IMR-90 (cell line): Measurements from ENCODE around the gene ERICH6B.

Experiments used
- FOS ChIP-seq: fragments of 150-350 bp; IDR thresholded peaks from 2 replicates; pipeline ENCODE4 v1.6.1; 2016; ENCODE audit warnings: low read depth, low read length
- MXI1 ChIP-seq: IDR thresholded peaks from 2 replicates; pipeline ENCODE4 v1.6.1; 2012; ENCODE audit warnings: low read depth, mild to moderate bottlenecking, low read length, moderate library complexity, borderline replicate concordance
- POLR2A ChIP-seq: IDR thresholded peaks from 2 replicates; pipeline ENCODE4 v1.6.1; 2012; ENCODE audit warnings: mild to moderate bottlenecking, low read depth, low read length
- TF ChIP-seq, protein P1 (sequence below): conservative IDR thresholded peaks from 2 replicates; pipeline ENCODE4 v1.5.1; 2012; ENCODE audit warnings: mild to moderate bottlenecking, low read depth, low read length, improper control_type of control experiment
- TF ChIP-seq, protein P2 (sequence below): fragments of 150-350 bp; IDR thresholded peaks from 2 replicates; pipeline ENCODE4 v1.6.1; 2017; ENCODE audit warnings: mild to moderate bottlenecking, antibody characterized with exemption, low read length, low read depth

DNA sequence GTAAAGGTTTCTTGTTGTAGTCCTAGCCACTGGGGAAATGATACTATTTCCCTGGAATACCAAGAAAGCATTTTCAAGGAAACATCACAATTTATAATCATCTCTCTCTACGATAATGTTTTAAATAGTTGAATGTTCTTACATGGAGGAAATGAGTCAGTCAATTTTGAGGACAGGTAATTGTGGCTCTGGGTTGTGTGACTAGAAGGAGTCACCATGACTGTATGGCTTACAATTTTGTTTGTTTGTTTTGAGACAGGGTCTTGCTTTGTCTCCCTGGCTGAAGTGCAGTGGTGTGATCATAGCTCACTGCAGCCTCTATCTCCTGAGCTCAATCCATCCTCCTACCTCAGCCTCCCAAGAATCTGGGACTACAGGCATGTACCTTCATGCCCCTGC, 103.4 kb downstream of the ERICH6B start:
- TF ChIP-seq, protein P1, sequence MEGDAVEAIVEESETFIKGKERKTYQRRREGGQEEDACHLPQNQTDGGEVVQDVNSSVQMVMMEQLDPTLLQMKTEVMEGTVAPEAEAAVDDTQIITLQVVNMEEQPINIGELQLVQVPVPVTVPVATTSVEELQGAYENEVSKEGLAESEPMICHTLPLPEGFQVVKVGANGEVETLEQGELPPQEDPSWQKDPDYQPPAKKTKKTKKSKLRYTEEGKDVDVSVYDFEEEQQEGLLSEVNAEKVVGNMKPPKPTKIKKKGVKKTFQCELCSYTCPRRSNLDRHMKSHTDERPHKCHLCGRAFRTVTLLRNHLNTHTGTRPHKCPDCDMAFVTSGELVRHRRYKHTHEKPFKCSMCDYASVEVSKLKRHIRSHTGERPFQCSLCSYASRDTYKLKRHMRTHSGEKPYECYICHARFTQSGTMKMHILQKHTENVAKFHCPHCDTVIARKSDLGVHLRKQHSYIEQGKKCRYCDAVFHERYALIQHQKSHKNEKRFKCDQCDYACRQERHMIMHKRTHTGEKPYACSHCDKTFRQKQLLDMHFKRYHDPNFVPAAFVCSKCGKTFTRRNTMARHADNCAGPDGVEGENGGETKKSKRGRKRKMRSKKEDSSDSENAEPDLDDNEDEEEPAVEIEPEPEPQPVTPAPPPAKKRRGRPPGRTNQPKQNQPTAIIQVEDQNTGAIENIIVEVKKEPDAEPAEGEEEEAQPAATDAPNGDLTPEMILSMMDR, result no peak
- TF ChIP-seq FOS, result no peak
- no peak for TF ChIP-seq POLR2A
- TF ChIP-seq MXI1, result no peak
- TF ChIP-seq, protein P2, sequence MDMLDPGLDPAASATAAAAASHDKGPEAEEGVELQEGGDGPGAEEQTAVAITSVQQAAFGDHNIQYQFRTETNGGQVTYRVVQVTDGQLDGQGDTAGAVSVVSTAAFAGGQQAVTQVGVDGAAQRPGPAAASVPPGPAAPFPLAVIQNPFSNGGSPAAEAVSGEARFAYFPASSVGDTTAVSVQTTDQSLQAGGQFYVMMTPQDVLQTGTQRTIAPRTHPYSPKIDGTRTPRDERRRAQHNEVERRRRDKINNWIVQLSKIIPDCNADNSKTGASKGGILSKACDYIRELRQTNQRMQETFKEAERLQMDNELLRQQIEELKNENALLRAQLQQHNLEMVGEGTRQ, result no peak
